HuH-7 (cell line): Measurements from ENCODE around the gene STC2.
"Not testable (repeated sequence)": the region's sequence is repeated elsewhere in the genome, so short reads cannot be mapped to it uniquely, and the experiment has no call there.

Source experiments
- DNase-seq: peaks from one replicate; pipeline ENCODE4 v3.0.0; 2011; ENCODE audit warnings: low spot score

The STC2 gene

GRCh38 chr5:173294673-173295320 lies 33.4 kb downstream of the STC2 start:
- no peak for DNase-seq

GRCh38 chr5:173293817-173294672 lies 34.2 kb downstream of the STC2 start:
- peak; percentile 79 for DNase-seq

GRCh38 chr5:173291722-173292658 lies 36.2 kb downstream of the STC2 start:
- no peak for DNase-seq

GRCh38 chr5:173290477-173291131 lies 37.6 kb downstream of the STC2 start:
- DNase-seq, result peak; percentile 45

- no peak for DNase-seq
Observed at GRCh38 chr5:173289372-173289771, 38.8 kb downstream of the STC2 start.

GRCh38 chr5:173288632-173289031 lies 39.6 kb downstream of the STC2 start:
- no peak for DNase-seq

- DNase-seq, result no peak
Observed at GRCh38 chr5:173287086-173287485, 41.1 kb downstream of the STC2 start.

- not testable (repeated sequence) for DNase-seq
Observed at GRCh38 chr5:173284343-173284958, 43.8 kb downstream of the STC2 start.

GRCh38 chr5:173283318-173284288 lies 44.6 kb downstream of the STC2 start:
- DNase-seq, result peak; percentile 65

GRCh38 chr5:173282916-173283315 lies 45.3 kb downstream of the STC2 start:
- no peak for DNase-seq

GRCh38 chr5:173281910-173282309 lies 46.3 kb downstream of the STC2 start:
- peak; percentile 59 for DNase-seq

GRCh38 chr5:173279166-173279565 lies 49.0 kb downstream of the STC2 start:
- no peak for DNase-seq

- no peak for DNase-seq
Observed at GRCh38 chr5:173278641-173279040, 49.6 kb downstream of the STC2 start.

GRCh38 chr5:173278172-173278571 lies 50.0 kb downstream of the STC2 start:
- no peak for DNase-seq

- no peak for DNase-seq
Observed at GRCh38 chr5:173274771-173275170, 53.4 kb downstream of the STC2 start.

GRCh38 chr5:173271419-173271818 lies 56.8 kb downstream of the STC2 start:
- no peak for DNase-seq

- DNase-seq, result no peak
Observed at GRCh38 chr5:173268750-173269432, 59.3 kb downstream of the STC2 start.

GRCh38 chr5:173265433-173265832 lies 62.8 kb downstream of the STC2 start:
- DNase-seq, result no peak
